Measurements from ENCODE around the gene GLRX.
A peak's percentile ranks its signal among the peaks of the same experiment; 100 is the strongest.

GLRX gene

GRCh38 chr5:95806687-95807086 lies 15.8 kb downstream of the GLRX start:
- DNase-seq = no peak

GRCh38 chr5:95804736-95805539 lies 17.6 kb downstream of the GLRX start:
- DNase-seq = no peak

- no peak for DNase-seq
These were observed 19.0 kb downstream of the GLRX start for GRCh38 chr5:95803271-95804148.

GRCh38 chr5:95801961-95802360 lies 20.6 kb downstream of the GLRX start:
- no peak for DNase-seq

GRCh38 chr5:95801532-95801931 lies 21.0 kb downstream of the GLRX start:
- no peak for DNase-seq

- no peak for DNase-seq
These were observed 22.0 kb downstream of the GLRX start for GRCh38 chr5:95800553-95800952.

- DNase-seq = no peak
These were observed 23.2 kb downstream of the GLRX start for GRCh38 chr5:95799191-95799835.

- no peak for DNase-seq
These were observed 24.0 kb downstream of the GLRX start for GRCh38 chr5:95798545-95798944.

- DNase-seq = no peak
These were observed 24.5 kb downstream of the GLRX start for GRCh38 chr5:95798048-95798447.

GRCh38 chr5:95797301-95797700 lies 25.2 kb downstream of the GLRX start:
- DNase-seq = no peak

GRCh38 chr5:95794070-95794516 lies 28.4 kb downstream of the GLRX start:
- DNase-seq = no peak

- DNase-seq = no peak
These were observed 30.8 kb downstream of the GLRX start for GRCh38 chr5:95791751-95792150.

- DNase-seq = no peak
These were observed 34.0 kb downstream of the GLRX start for GRCh38 chr5:95788493-95788892.

GRCh38 chr5:95786821-95787418 lies 35.6 kb downstream of the GLRX start:
- no peak for DNase-seq

GRCh38 chr5:95784514-95785302 lies 37.8 kb downstream of the GLRX start:
- no peak for DNase-seq

- no peak for DNase-seq
These were observed 38.9 kb downstream of the GLRX start for GRCh38 chr5:95783661-95784060.

GRCh38 chr5:95782181-95782580 lies 40.3 kb downstream of the GLRX start:
- DNase-seq = no peak

GRCh38 chr5:95781101-95781583 lies 41.4 kb downstream of the GLRX start:
- peak; percentile 77 for DNase-seq

GRCh38 chr5:95780597-95780996 lies 41.9 kb downstream of the GLRX start:
- no peak for DNase-seq

- no peak for DNase-seq
These were observed 42.9 kb downstream of the GLRX start for GRCh38 chr5:95779611-95780010.

GRCh38 chr5:95778713-95779436 lies 43.7 kb downstream of the GLRX start:
- no peak for DNase-seq
